SK-N-SH (cell line): ENCODE data around the gene SLC7A14. TPM values are rescaled to one million over a fixed set of nuclear protein-coding genes. Genes with fewer than 3 reads are reported as not detected.

Experiments used
- CTCF ChIA-PET: fragments of 300-600, 350-600 bp; formaldehyde crosslinking; extraction: SDS; loops from one replicate; lab custom pipeline; 2021; lab: Yijun Ruan, JAX
- POLR2A ChIA-PET: fragments of 350-600 bp; sonication (Branson Sonifier 250); formaldehyde crosslinking; extraction: SDS; loops from one replicate; lab custom pipeline; 2020; ENCODE audit warnings: antibody characterized with exemption, inconsistent platforms; lab: Yijun Ruan, JAX
- DNase-seq: peaks from one replicate; pipeline ENCODE4 v3.0.0; 2012
- H2AFZ ChIP-seq: fragments of 200-600 bp; sonication (generic); 2 replicates; pipeline ENCODE4 v1.8.1; 2016; ENCODE audit warnings: antibody characterized with exemption, mild to moderate bottlenecking, low read depth
- H3F3A ChIP-seq: fragments of 200-600 bp; sonication (generic); replicated peaks from 2 replicates; pipeline ENCODE3; 2016; ENCODE audit warnings: antibody characterized with exemption, mild to moderate bottlenecking; ENCODE audit not compliant: insufficient read depth
- H3K27ac ChIP-seq, 2 experiments: fragments of 200-500 bp in 1 of 2; fragments of 200-600 bp in 1 of 2; sonication (Bioruptor generic) in 1 of 2; sonication (generic), shearing (Covaris generic) in 1 of 2; 2 replicates each; pipeline versions ENCODE4 v1.5.1 to v1.6.1; 2014 to 2016; ENCODE audit warnings: low read depth in 2 of 2, inconsistent platforms in 1 of 2, low read length in 1 of 2, mild to moderate bottlenecking in 1 of 2, mixed read lengths in 1 of 2
- H3K27me3 ChIP-seq: fragments of 200-600 bp; sonication (generic), shearing (Covaris generic); 2 replicates; pipeline ENCODE4 v1.6.1; 2016; ENCODE audit warnings: mixed run types; ENCODE audit not compliant: insufficient read depth
- H3K36me3 ChIP-seq, 2 experiments: fragments of 200-500 bp in 1 of 2; fragments of 200-600 bp in 1 of 2; sonication (Bioruptor generic) in 1 of 2; sonication (generic) in 1 of 2; replicated peaks in 1 of 2; 2 replicates each; pipeline versions ENCODE3 to v1.5.1; 2014 to 2016; ENCODE audit warnings: low read length in 1 of 2, mild to moderate bottlenecking in 1 of 2; ENCODE audit not compliant: insufficient read depth in 2 of 2, control insufficient read depth in 1 of 2
- H3K4me1 ChIP-seq, 2 experiments: fragments of 200-500 bp in 1 of 2; fragments of 200-600 bp in 1 of 2; sonication (Bioruptor generic) in 1 of 2; sonication (generic), shearing (Covaris generic) in 1 of 2; 2 replicates each; pipeline versions ENCODE4 v1.5.1 to v1.6.1; 2014 to 2016; ENCODE audit warnings: low read depth in 1 of 2, low read length in 1 of 2, mixed run types in 1 of 2; ENCODE audit not compliant: insufficient read depth in 2 of 2, control insufficient read depth in 1 of 2
- H3K4me2 ChIP-seq: fragments of 200-600 bp; sonication (generic), shearing (Covaris generic); 2 replicates; pipeline ENCODE4 v1.6.1; 2017; ENCODE audit warnings: mixed run types
- H3K4me3 ChIP-seq, 2 experiments: fragments of 200-500 bp in 1 of 2; fragments of 200-600 bp in 1 of 2; sonication (Bioruptor generic) in 1 of 2; sonication (generic), shearing (Covaris generic) in 1 of 2; 2 replicates each; pipeline versions ENCODE4 v1.5.1 to v1.8.1; 2014 to 2016; ENCODE audit warnings: low read depth in 2 of 2, inconsistent platforms in 1 of 2, low read length in 1 of 2, mild to moderate bottlenecking in 1 of 2, mixed read lengths in 1 of 2, moderate library complexity in 1 of 2
- H3K79me2 ChIP-seq: fragments of 200-600 bp; sonication (generic); 2 replicates; pipeline ENCODE4 v1.8.1; 2017; ENCODE audit warnings: mild to moderate bottlenecking; ENCODE audit not compliant: insufficient read depth
- H3K9ac ChIP-seq: fragments of 200-600 bp; sonication (generic); 2 replicates; pipeline ENCODE4 v1.6.1; 2017; ENCODE audit warnings: mixed run types
- H3K9me2 ChIP-seq: fragments of 200-600 bp; sonication (generic); 2 replicates; pipeline ENCODE4 v1.6.1; 2017; ENCODE audit warnings: mixed run types
- H3K9me3 ChIP-seq: fragments of 200-600 bp; sonication (generic); 2 replicates; pipeline ENCODE4 v1.6.1; 2017; ENCODE audit warnings: mixed run types, mild to moderate bottlenecking, moderate library complexity
- H4K20me1 ChIP-seq: fragments of 200-600 bp; sonication (generic); 2 replicates; pipeline ENCODE4 v1.6.1; 2017; ENCODE audit warnings: mild to moderate bottlenecking, mixed run types; ENCODE audit not compliant: insufficient read depth
- CHD2 ChIP-seq: fragments of 150-350 bp; IDR thresholded peaks from 2 replicates; pipeline ENCODE4 v1.6.1; 2018; ENCODE audit warnings: low read length; ENCODE audit not compliant: partially characterized antibody
- EP300 ChIP-seq, 2 experiments: IDR thresholded peaks; 2 replicates each; pipeline versions ENCODE4 v1.4.0 to v1.6.1; 2012; ENCODE audit warnings: borderline replicate concordance in 1 of 2, low read depth in 1 of 2, low read length in 1 of 2
- EZH2phosphoT487 ChIP-seq: fragments of 200-600 bp; sonication (generic); IDR thresholded peaks from 2 replicates; pipeline ENCODE4 v1.6.1; 2017; ENCODE audit warnings: low read depth, mixed run types, mild to moderate bottlenecking, antibody characterized with exemption, moderate library complexity, borderline replicate concordance
- FOSL2 ChIP-seq: IDR thresholded peaks from 2 replicates; pipeline ENCODE4 v1.4.0; 2012; ENCODE audit warnings: low read depth, mild to moderate bottlenecking, moderate library complexity, borderline replicate concordance
- GABPA ChIP-seq: IDR thresholded peaks from 2 replicates; pipeline ENCODE4 v1.4.0; 2012; ENCODE audit warnings: low read depth, mild to moderate bottlenecking
- MEF2A ChIP-seq: IDR thresholded peaks from 2 replicates; pipeline ENCODE4 v1.4.0; 2012; ENCODE audit warnings: low read depth, borderline replicate concordance
- NFIC ChIP-seq: IDR thresholded peaks from 2 replicates; pipeline ENCODE4 v1.4.0; 2012; ENCODE audit warnings: borderline replicate concordance
- POLR2AphosphoS5 ChIP-seq: IDR thresholded peaks from 2 replicates; pipeline ENCODE4 v1.6.1; 2012; ENCODE audit warnings: low read depth, low read length
- REST ChIP-seq: IDR thresholded peaks from 2 replicates; pipeline ENCODE4 v1.6.1; 2012; ENCODE audit warnings: mild to moderate bottlenecking, low read depth, low read length, moderate library complexity
- RXRA ChIP-seq: IDR thresholded peaks from 2 replicates; pipeline ENCODE4 v1.4.0; 2012; ENCODE audit warnings: low read depth, mild to moderate bottlenecking, borderline replicate concordance
- TAF1 ChIP-seq: IDR thresholded peaks from 2 replicates; pipeline ENCODE4 v1.6.1; 2012; ENCODE audit warnings: low read depth, mild to moderate bottlenecking, low read length, moderate library complexity, borderline replicate concordance
- YY1 ChIP-seq: IDR thresholded peaks from 2 replicates; pipeline ENCODE4 v1.4.0; 2012; ENCODE audit warnings: low read depth, mild to moderate bottlenecking
- WGBS: methylation state at CpG from one replicate; pipeline ENCODE4 v1.1.6; 2017; ENCODE audit warnings: low lambda C conversion rate; 5-methylcytosine and 5-hydroxymethylcytosine counted together
- polyA plus RNA-seq, 3 experiments: library from polyadenylated mRNA; depleted of rRNA; stranded (reverse); fragments of >200 nt; gene quantifications; 2 replicates each; pipeline ENCODE4 v1.2.3, GENCODE V29; 2012
- TF ChIP-seq, protein P1 (sequence below): IDR thresholded peaks from 2 replicates; pipeline ENCODE4; 2012
- TF ChIP-seq, protein P2 (sequence below): fragments of 200-600 bp; sonication (generic); IDR thresholded peaks from 2 replicates; pipeline ENCODE4 v1.6.1; 2017; ENCODE audit warnings: antibody characterized with exemption, mild to moderate bottlenecking, moderate library complexity

Gene SLC7A14
- polyA plus RNA-seq, 1 of the 3 experiments (the other 2 are of a cell fraction), result 2.5 TPM

GRCh38 chr3:170562080-170562479, 23.8 kb downstream of the SLC7A14 start (continued):
- TF ChIP-seq, protein P1, sequence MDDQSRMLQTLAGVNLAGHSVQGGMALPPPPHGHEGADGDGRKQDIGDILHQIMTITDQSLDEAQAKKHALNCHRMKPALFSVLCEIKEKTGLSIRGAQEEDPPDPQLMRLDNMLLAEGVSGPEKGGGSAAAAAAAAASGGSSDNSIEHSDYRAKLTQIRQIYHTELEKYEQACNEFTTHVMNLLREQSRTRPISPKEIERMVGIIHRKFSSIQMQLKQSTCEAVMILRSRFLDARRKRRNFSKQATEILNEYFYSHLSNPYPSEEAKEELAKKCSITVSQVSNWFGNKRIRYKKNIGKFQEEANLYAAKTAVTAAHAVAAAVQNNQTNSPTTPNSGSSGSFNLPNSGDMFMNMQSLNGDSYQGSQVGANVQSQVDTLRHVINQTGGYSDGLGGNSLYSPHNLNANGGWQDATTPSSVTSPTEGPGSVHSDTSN, result no peak

- Histone ChIP-seq H3K9me2 (no peaks in the 10 kb centered on the region), H3K79me2 (no peaks in the 10 kb centered on the region), H3K4me2 (no peak overlapping the region), H3K9ac (no peak overlapping the region), H3K27ac (no peak overlapping the region), H2AFZ (no peak overlapping the region), H3F3A (peaks cover 3% of the 10 kb centered on the region), H3K36me3 (no peaks in the 10 kb centered on the region), H3K9me3 (no peaks in the 10 kb centered on the region), H3K4me1 (peaks cover 0 to 17% of the 10 kb centered on the region in 2 experiments; a peak in 2 of 4 replicates), H3K4me3 (no peak overlapping the region), H3K27me3 (no peaks in the 10 kb centered on the region), H4K20me1 (no peaks in the 10 kb centered on the region)
- ChIA-PET POLR2A (no interaction called here), CTCF (interaction anchor here (1.1 kb wide), 1 partner anchor 147 kb away, joined by 3 read pairs; no protein-coding TSS in a partner anchor)
- WGBS, result 88% methylated on average over 5 of the region's 5 CpGs
- no peak for DNase-seq
- TF ChIP-seq CHD2, result no peak
- TF ChIP-seq, protein P2, sequence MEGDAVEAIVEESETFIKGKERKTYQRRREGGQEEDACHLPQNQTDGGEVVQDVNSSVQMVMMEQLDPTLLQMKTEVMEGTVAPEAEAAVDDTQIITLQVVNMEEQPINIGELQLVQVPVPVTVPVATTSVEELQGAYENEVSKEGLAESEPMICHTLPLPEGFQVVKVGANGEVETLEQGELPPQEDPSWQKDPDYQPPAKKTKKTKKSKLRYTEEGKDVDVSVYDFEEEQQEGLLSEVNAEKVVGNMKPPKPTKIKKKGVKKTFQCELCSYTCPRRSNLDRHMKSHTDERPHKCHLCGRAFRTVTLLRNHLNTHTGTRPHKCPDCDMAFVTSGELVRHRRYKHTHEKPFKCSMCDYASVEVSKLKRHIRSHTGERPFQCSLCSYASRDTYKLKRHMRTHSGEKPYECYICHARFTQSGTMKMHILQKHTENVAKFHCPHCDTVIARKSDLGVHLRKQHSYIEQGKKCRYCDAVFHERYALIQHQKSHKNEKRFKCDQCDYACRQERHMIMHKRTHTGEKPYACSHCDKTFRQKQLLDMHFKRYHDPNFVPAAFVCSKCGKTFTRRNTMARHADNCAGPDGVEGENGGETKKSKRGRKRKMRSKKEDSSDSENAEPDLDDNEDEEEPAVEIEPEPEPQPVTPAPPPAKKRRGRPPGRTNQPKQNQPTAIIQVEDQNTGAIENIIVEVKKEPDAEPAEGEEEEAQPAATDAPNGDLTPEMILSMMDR, result no peak
- no peak for TF ChIP-seq NFIC
- TF ChIP-seq TAF1, result no peak
- TF ChIP-seq, protein P1, result no peak
- no peak for TF ChIP-seq POLR2AphosphoS5
- TF ChIP-seq EZH2phosphoT487, result no peak
- no peak for TF ChIP-seq GABPA
- TF ChIP-seq, all 33 proteins: peak for 0
These were observed 25.0 kb downstream of the SLC7A14 start for GRCh38 chr3:170560717-170561382.

GRCh38 chr3:170560296-170560695, 25.6 kb downstream of the SLC7A14 start:
- ChIA-PET CTCF (interaction anchor here (1.1 kb wide), 1 partner anchor 147 kb away, joined by 3 read pairs; no protein-coding TSS in a partner anchor), POLR2A (no interaction called here)
- H2AFZ ChIP-seq, result no peak overlapping the region
- H3K4me1 ChIP-seq, result peaks cover 0 to 17% of the 10 kb centered on the region in 2 experiments; a peak in 3 of 4 replicates
- no peak overlapping the region for H3K4me3 ChIP-seq
- H3K4me2 ChIP-seq, result no peak overlapping the region
- no peaks in the 10 kb centered on the region for H3K36me3 ChIP-seq
- no peaks in the 10 kb centered on the region for H3K79me2 ChIP-seq
- H3K27me3 ChIP-seq, result no peaks in the 10 kb centered on the region
- WGBS, result 83% methylated on average over 4 of the region's 4 CpGs
- no peaks in the 10 kb centered on the region for H3K9me3 ChIP-seq
- no peak overlapping the region for H3K9ac ChIP-seq
- no peak for DNase-seq
- peaks cover 3% of the 10 kb centered on the region for H3F3A ChIP-seq
- no peak overlapping the region for H3K27ac ChIP-seq
- no peaks in the 10 kb centered on the region for H4K20me1 ChIP-seq
- H3K9me2 ChIP-seq, result no peaks in the 10 kb centered on the region
- TF ChIP-seq REST, result no peak
- no peak for TF ChIP-seq NFIC
- TF ChIP-seq CHD2, result no peak
- TF ChIP-seq, protein P2, result no peak
- TF ChIP-seq MEF2A, result no peak
- no peak for TF ChIP-seq RXRA
- no peak for TF ChIP-seq EP300 (IDR thresholded peaks at IDR 0.05; ENCODE audit: borderline replicate concordance in 1 of 2, low read depth in 1 of 2, low read length in 1 of 2)
- TF ChIP-seq FOSL2, result no peak
- no peak for TF ChIP-seq YY1
